Mesendoderm (in vitro differentiated cells): ENCODE results near the gene CXADR.
"Not testable (repeated sequence)": the region's sequence is repeated elsewhere in the genome, so short reads cannot be mapped to it uniquely, and the experiment has no call there.

ENCODE experiments used
- DNase-seq: peaks from one replicate; pipeline ENCODE4 v3.0.0; 2013
- H2AK5ac ChIP-seq: 2 replicates; pipeline ENCODE4 v1.6.1; 2013; ENCODE audit warnings: low read length, inconsistent platforms
- H2BK120ac ChIP-seq: 2 replicates; pipeline ENCODE4 v1.6.1; 2013; ENCODE audit warnings: low read depth, mild to moderate bottlenecking, low read length, moderate library complexity, mixed read lengths
- H2BK15ac ChIP-seq: replicated peaks from 2 replicates; pipeline ENCODE4 v1.6.1; 2013; ENCODE audit warnings: low read depth, mild to moderate bottlenecking, moderate library complexity
- H2BK5ac ChIP-seq: 2 replicates; pipeline ENCODE4 v1.6.1; 2013; ENCODE audit warnings: low read length, inconsistent platforms
- H3K18ac ChIP-seq: 2 replicates; pipeline ENCODE4 v1.6.1; 2013; ENCODE audit warnings: mild to moderate bottlenecking, low read length, mixed read lengths
- H3K23ac ChIP-seq: one replicate; pipeline ENCODE4 v1.6.1; 2013; ENCODE audit warnings: low read length
- H3K27ac ChIP-seq: 2 replicates; pipeline ENCODE4 v1.5.1; 2013; ENCODE audit warnings: low read depth, mild to moderate bottlenecking, inconsistent platforms, low read length, moderate library complexity
- H3K27me3 ChIP-seq: 2 replicates; pipeline ENCODE4 v1.6.1; 2013; ENCODE audit warnings: low read length, control low read depth, mild to moderate bottlenecking, inconsistent platforms; ENCODE audit not compliant: insufficient read depth, poor library complexity
- H3K36me3 ChIP-seq: 2 replicates; pipeline ENCODE4 v1.6.1; 2013; ENCODE audit warnings: low read length, inconsistent platforms; ENCODE audit not compliant: control insufficient read depth, insufficient read depth
- H3K4ac ChIP-seq: one replicate; pipeline ENCODE4 v1.6.1; 2013; ENCODE audit warnings: low read depth, mild to moderate bottlenecking, low read length, moderate library complexity
- H3K4me1 ChIP-seq: 2 replicates; pipeline ENCODE4 v1.6.1; 2013; ENCODE audit warnings: low read depth, low read length, inconsistent platforms; ENCODE audit not compliant: control insufficient read depth
- H3K4me2 ChIP-seq: 2 replicates; pipeline ENCODE4 v1.6.1; 2013; ENCODE audit warnings: low read length
- H3K4me3 ChIP-seq: 2 replicates; pipeline ENCODE4 v1.5.1; 2013; ENCODE audit warnings: mild to moderate bottlenecking, low read length
- H3K56ac ChIP-seq: one replicate; pipeline ENCODE4 v1.6.1; 2013; ENCODE audit warnings: low read length
- H3K79me1 ChIP-seq: 2 replicates; pipeline ENCODE4 v1.6.1; 2013; ENCODE audit warnings: low read length, inconsistent platforms
- H3K79me2 ChIP-seq: 2 replicates; pipeline ENCODE4 v1.6.1; 2013; ENCODE audit warnings: mild to moderate bottlenecking, low read length; ENCODE audit not compliant: control insufficient read depth, insufficient read depth
- H3K9ac ChIP-seq: 2 replicates; pipeline ENCODE4 v1.6.1; 2013; ENCODE audit warnings: low read length, inconsistent platforms
- H4K5ac ChIP-seq: one replicate; pipeline ENCODE4 v1.6.1; 2013; ENCODE audit warnings: low read length
- H4K8ac ChIP-seq: one replicate; pipeline ENCODE4 v1.6.1; 2013; ENCODE audit warnings: low read depth, mild to moderate bottlenecking, control low read depth, low read length, moderate library complexity
- WGBS: extraction: QIAGEN DNeasy Blood & Tissue Kit; methylation state at CpG from one replicate; pipeline ENCODE4 v1.1.7; 2013; ENCODE audit warnings: low lambda C conversion rate, missing lambda C conversion rate; ENCODE audit not compliant: insufficient coverage; ENCODE audit errors: extremely low coverage; 5-methylcytosine and 5-hydroxymethylcytosine counted together

The CXADR gene

GRCh38 chr21:17519208-17519738, 6.4 kb downstream of the CXADR start:
- Histone ChIP-seq H3K27ac (no peak overlapping the region), H3K9ac (no peak overlapping the region), H3K4me1 (peaks cover 12% of the 10 kb centered on the region), H4K5ac (no peak overlapping the region), H2BK15ac (no peak overlapping the region), H3K36me3 (no peaks in the 10 kb centered on the region), H2AK5ac (no peak overlapping the region), H3K4me2 (no peak overlapping the region), H3K18ac (no peak overlapping the region), H4K8ac (no peak overlapping the region), H3K56ac (no peak overlapping the region), H3K23ac (no peak overlapping the region), H3K27me3 (no peaks in the 10 kb centered on the region), H3K4me3 (no peak overlapping the region), H2BK5ac (no peak overlapping the region), H2BK120ac (no peak overlapping the region), H3K4ac (no peak overlapping the region), H3K79me1 (no peaks in the 10 kb centered on the region), H3K79me2 (peaks cover 88% of the 10 kb centered on the region)
- WGBS = no CpG with 5 or more reads among the region's 2 CpGs
- DNase-seq = no peak

- H3K27ac ChIP-seq = no peak overlapping the region
- DNase-seq = no peak
- H2BK5ac ChIP-seq = no peak overlapping the region
- H3K79me1 ChIP-seq = no peaks in the 10 kb centered on the region
- no peak overlapping the region for H2AK5ac ChIP-seq
- H3K18ac ChIP-seq = no peak overlapping the region
- no peak overlapping the region for H3K4me3 ChIP-seq
- no peak overlapping the region for H4K5ac ChIP-seq
- no peaks in the 10 kb centered on the region for H3K27me3 ChIP-seq
- no peak overlapping the region for H2BK120ac ChIP-seq
- no peak overlapping the region for H2BK15ac ChIP-seq
- peaks cover 12% of the 10 kb centered on the region for H3K4me1 ChIP-seq
- H3K9ac ChIP-seq = no peak overlapping the region
- H3K79me2 ChIP-seq = peaks cover 85% of the 10 kb centered on the region
- H3K4ac ChIP-seq = no peak overlapping the region
- H3K56ac ChIP-seq = no peak overlapping the region
- no peak overlapping the region for H3K23ac ChIP-seq
- WGBS = 100% methylated on average over 2 of the region's 8 CpGs
- no peak overlapping the region for H4K8ac ChIP-seq
- H3K4me2 ChIP-seq = no peak overlapping the region
- no peaks in the 10 kb centered on the region for H3K36me3 ChIP-seq
Observed at GRCh38 chr21:17519965-17520609, 7.2 kb downstream of the CXADR start.

- H3K79me1 ChIP-seq = no peaks in the 10 kb centered on the region
- H3K27me3 ChIP-seq = no peaks in the 10 kb centered on the region
- no peak overlapping the region for H2BK120ac ChIP-seq
- H3K4me3 ChIP-seq = no peak overlapping the region
- H3K4me1 ChIP-seq = peaks cover 14% of the 10 kb centered on the region
- H3K18ac ChIP-seq = no peak overlapping the region
- no peak overlapping the region for H3K4ac ChIP-seq
- H3K56ac ChIP-seq = no peak overlapping the region
- H3K27ac ChIP-seq = no peak overlapping the region
- no peak overlapping the region for H2AK5ac ChIP-seq
- H3K4me2 ChIP-seq = no peak overlapping the region
- DNase-seq = peak; percentile 74
- H4K8ac ChIP-seq = no peak overlapping the region
- no peak overlapping the region for H3K9ac ChIP-seq
- H3K36me3 ChIP-seq = no peaks in the 10 kb centered on the region
- no peak overlapping the region for H4K5ac ChIP-seq
- no peak overlapping the region for H3K23ac ChIP-seq
- no CpG with 5 or more reads among the region's 2 CpGs for WGBS
- H3K79me2 ChIP-seq = peaks cover 82% of the 10 kb centered on the region
- H2BK5ac ChIP-seq = no peak overlapping the region
- no peak overlapping the region for H2BK15ac ChIP-seq
Observed at GRCh38 chr21:17523007-17523451, 10.2 kb downstream of the CXADR start.

GRCh38 chr21:17523979-17524494, 11.2 kb downstream of the CXADR start:
- H2BK15ac ChIP-seq, H4K5ac ChIP-seq, H4K8ac ChIP-seq, H2BK5ac ChIP-seq, H3K36me3 ChIP-seq, H3K18ac ChIP-seq, H2BK120ac ChIP-seq, H2AK5ac ChIP-seq, DNase-seq, H3K4ac ChIP-seq, H3K23ac ChIP-seq, H3K27me3 ChIP-seq, H3K79me1 ChIP-seq, H3K56ac ChIP-seq, H3K4me2 ChIP-seq, H3K9ac ChIP-seq, H3K4me3 ChIP-seq, H3K27ac ChIP-seq: not testable (repeated sequence)
- peaks cover 14% of the 10 kb centered on the region for H3K4me1 ChIP-seq
- WGBS = no CpG with 5 or more reads among the region's 10 CpGs
- peaks cover 81% of the 10 kb centered on the region for H3K79me2 ChIP-seq

GRCh38 chr21:17524635-17525034, 11.8 kb downstream of the CXADR start:
- no peak overlapping the region for H3K9ac ChIP-seq
- H2AK5ac ChIP-seq = no peak overlapping the region
- peaks cover 14% of the 10 kb centered on the region for H3K4me1 ChIP-seq
- H3K27me3 ChIP-seq = no peaks in the 10 kb centered on the region
- no peak overlapping the region for H4K5ac ChIP-seq
- no peak overlapping the region for H4K8ac ChIP-seq
- no CpG with 5 or more reads among the region's 6 CpGs for WGBS
- H2BK120ac ChIP-seq = no peak overlapping the region
- no peak overlapping the region for H2BK5ac ChIP-seq
- H3K56ac ChIP-seq = no peak overlapping the region
- H3K23ac ChIP-seq = no peak overlapping the region
- no peaks in the 10 kb centered on the region for H3K79me1 ChIP-seq
- H3K79me2 ChIP-seq = peaks cover 78% of the 10 kb centered on the region
- H3K4ac ChIP-seq = no peak overlapping the region
- no peak overlapping the region for H3K4me2 ChIP-seq
- no peak overlapping the region for H3K18ac ChIP-seq
- no peaks in the 10 kb centered on the region for H3K36me3 ChIP-seq
- H2BK15ac ChIP-seq = no peak overlapping the region
- no peak overlapping the region for H3K4me3 ChIP-seq
- DNase-seq = no peak
- H3K27ac ChIP-seq = no peak overlapping the region
